GM23338 (cell line): Measurements from ENCODE around the gene MTAP.

Source experiments
- EZH2 ChIP-seq: fragments of 200-600 bp; sonication (generic); IDR thresholded peaks from one replicate; pipeline ENCODE4 v1.8.0; 2017; ENCODE audit warnings: antibody characterized with exemption, mild to moderate bottlenecking, low read depth; ENCODE audit not compliant: unreplicated experiment
- EZH2phosphoT487 ChIP-seq: fragments of 200-600 bp; sonication (generic); IDR thresholded peaks from one replicate; pipeline ENCODE4 v1.8.1; 2018; ENCODE audit warnings: antibody characterized with exemption; ENCODE audit not compliant: unreplicated experiment
- JUNB ChIP-seq: IDR thresholded peaks from one replicate; pipeline ENCODE4 v1.6.1; 2016; ENCODE audit warnings: antibody characterized with exemption; ENCODE audit not compliant: unreplicated experiment
- POLR2AphosphoS5 ChIP-seq: IDR thresholded peaks from 2 replicates; pipeline ENCODE4 v1.6.1; 2016; ENCODE audit warnings: antibody characterized with exemption, low read depth
- STAT1 ChIP-seq: IDR thresholded peaks from one replicate; pipeline ENCODE4 v1.6.1; 2016; ENCODE audit warnings: antibody characterized with exemption; ENCODE audit not compliant: unreplicated experiment
- TF ChIP-seq, protein P1 (sequence below), 2 experiments: fragments of 200-600 bp in 1 of 2; sonication (generic) in 1 of 2; conservative IDR thresholded peaks; 2 replicates each; pipeline versions ENCODE4 v1.5.1 to v1.6.1; 2016 to 2017; ENCODE audit warnings: antibody characterized with exemption in 2 of 2, low read depth in 2 of 2, mild to moderate bottlenecking in 2 of 2, moderate library complexity in 1 of 2

DNA sequence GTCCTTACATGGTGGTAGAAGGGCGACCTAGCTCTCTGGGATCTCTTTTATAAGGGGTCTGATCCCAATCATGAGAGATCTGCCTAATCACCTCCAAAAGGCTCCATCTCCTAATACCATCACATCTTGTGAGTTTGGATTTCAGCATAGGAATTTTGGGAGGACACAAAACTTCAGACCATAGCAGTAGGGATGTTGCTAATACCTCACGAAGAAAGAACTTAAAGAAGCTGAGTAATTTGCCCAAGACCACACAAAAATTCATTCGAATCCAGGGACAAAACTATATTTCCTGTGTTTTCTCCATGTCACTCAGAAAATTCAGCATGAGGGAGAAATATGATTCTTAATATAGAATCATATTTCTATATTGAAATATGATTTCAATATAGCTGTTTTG, 32.7 kb downstream of the MTAP start:
- TF ChIP-seq, protein P1, sequence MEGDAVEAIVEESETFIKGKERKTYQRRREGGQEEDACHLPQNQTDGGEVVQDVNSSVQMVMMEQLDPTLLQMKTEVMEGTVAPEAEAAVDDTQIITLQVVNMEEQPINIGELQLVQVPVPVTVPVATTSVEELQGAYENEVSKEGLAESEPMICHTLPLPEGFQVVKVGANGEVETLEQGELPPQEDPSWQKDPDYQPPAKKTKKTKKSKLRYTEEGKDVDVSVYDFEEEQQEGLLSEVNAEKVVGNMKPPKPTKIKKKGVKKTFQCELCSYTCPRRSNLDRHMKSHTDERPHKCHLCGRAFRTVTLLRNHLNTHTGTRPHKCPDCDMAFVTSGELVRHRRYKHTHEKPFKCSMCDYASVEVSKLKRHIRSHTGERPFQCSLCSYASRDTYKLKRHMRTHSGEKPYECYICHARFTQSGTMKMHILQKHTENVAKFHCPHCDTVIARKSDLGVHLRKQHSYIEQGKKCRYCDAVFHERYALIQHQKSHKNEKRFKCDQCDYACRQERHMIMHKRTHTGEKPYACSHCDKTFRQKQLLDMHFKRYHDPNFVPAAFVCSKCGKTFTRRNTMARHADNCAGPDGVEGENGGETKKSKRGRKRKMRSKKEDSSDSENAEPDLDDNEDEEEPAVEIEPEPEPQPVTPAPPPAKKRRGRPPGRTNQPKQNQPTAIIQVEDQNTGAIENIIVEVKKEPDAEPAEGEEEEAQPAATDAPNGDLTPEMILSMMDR (conservative IDR thresholded peaks at IDR 0.05; ENCODE audit: low read depth in 2 of 2): no peak
- TF ChIP-seq POLR2AphosphoS5 (no peak), JUNB (no peak), EZH2 (no peak), STAT1 (no peak), EZH2phosphoT487 (no peak)
